ENCODE measurements around the gene LLGL2. TPM values are rescaled to one million over a fixed set of nuclear protein-coding genes. Genes with fewer than 3 reads are reported as not detected.

Gene LLGL2
- total RNA-seq, 2 experiments from 2014 or later = 12.6 to 21.6 TPM

- Histone ChIP-seq H3K27ac (ENCODE audit: low read depth, low read length, poor library complexity, severe bottlenecking) (no peak overlapping the region), H3K4me1 (ENCODE audit: insufficient read depth, low read length, poor library complexity, severe bottlenecking) (peaks cover 27% of the 10 kb centered on the region)
- CTCF ChIA-PET (ENCODE audit: unreplicated experiment) = no interaction called here
Observed at GRCh38 chr17:75513641-75514000, 11.9 kb upstream of the LLGL2 start.

GRCh38 chr17:75514299-75514918 is 11.1 kb upstream of the LLGL2 start:
- POLR2A ChIA-PET = no interaction called here

More at GRCh38 chr17:75513641-75514000, 11.9 kb upstream of the LLGL2 start:
- peaks cover 6% of the 10 kb centered on the region; the same call in 1 of the 2 replicates for H3K36me3 ChIP-seq (ENCODE audit: insufficient read depth, low read length)
- TF ChIP-seq, protein P1, sequence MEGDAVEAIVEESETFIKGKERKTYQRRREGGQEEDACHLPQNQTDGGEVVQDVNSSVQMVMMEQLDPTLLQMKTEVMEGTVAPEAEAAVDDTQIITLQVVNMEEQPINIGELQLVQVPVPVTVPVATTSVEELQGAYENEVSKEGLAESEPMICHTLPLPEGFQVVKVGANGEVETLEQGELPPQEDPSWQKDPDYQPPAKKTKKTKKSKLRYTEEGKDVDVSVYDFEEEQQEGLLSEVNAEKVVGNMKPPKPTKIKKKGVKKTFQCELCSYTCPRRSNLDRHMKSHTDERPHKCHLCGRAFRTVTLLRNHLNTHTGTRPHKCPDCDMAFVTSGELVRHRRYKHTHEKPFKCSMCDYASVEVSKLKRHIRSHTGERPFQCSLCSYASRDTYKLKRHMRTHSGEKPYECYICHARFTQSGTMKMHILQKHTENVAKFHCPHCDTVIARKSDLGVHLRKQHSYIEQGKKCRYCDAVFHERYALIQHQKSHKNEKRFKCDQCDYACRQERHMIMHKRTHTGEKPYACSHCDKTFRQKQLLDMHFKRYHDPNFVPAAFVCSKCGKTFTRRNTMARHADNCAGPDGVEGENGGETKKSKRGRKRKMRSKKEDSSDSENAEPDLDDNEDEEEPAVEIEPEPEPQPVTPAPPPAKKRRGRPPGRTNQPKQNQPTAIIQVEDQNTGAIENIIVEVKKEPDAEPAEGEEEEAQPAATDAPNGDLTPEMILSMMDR (conservative IDR thresholded peaks at IDR 0.05; ENCODE audit: low read length) = no peak
- TF ChIP-seq EZH2phosphoT487 (IDR thresholded peaks at IDR 0.05; ENCODE audit: borderline replicate concordance, low read depth, low read length) = no peak
- H3K4me3 ChIP-seq (ENCODE audit: low read depth, low read length, poor library complexity, severe bottlenecking) = no peak overlapping the region
- BruUV-seq (replicated peaks) = no TSS peak
- H3K4me2 ChIP-seq (ENCODE audit: low read length) = no peak overlapping the region
- peaks cover 6% of the 10 kb centered on the region; the same call in 1 of the 2 replicates for H3K79me2 ChIP-seq (ENCODE audit: insufficient read depth, low read depth, low read length)
- H3K9me2 ChIP-seq (ENCODE audit: insufficient read depth, low read length) = no peaks in the 10 kb centered on the region
- intact Hi-C loops (cut with micrococcal nuclease; ENCODE audit: unreplicated experiment) = no loop called here
- peaks cover 8% of the 10 kb centered on the region; the same call in 1 of the 2 replicates for H4K20me1 ChIP-seq (ENCODE audit: insufficient read depth, low read length)
- no peaks in the 10 kb centered on the region for H3K9me3 ChIP-seq (ENCODE audit: low read length)
- POLR2A ChIA-PET = no interaction called here
- no peak overlapping the region for H2AFZ ChIP-seq (ENCODE audit: low read length)
- no peak for DNase-seq (ENCODE audit: low spot score)

More at GRCh38 chr17:75514299-75514918, 11.1 kb upstream of the LLGL2 start:
- peaks cover 6% of the 10 kb centered on the region; the same call in 1 of the 2 replicates for H3K79me2 ChIP-seq (ENCODE audit: insufficient read depth, low read depth, low read length)
- intact Hi-C loops (cut with micrococcal nuclease; ENCODE audit: unreplicated experiment) = no loop called here
- no peak for DNase-seq (ENCODE audit: low spot score)
- peak overlapping the region; percentile 91 for H3K4me2 ChIP-seq (ENCODE audit: low read length)
- BruUV-seq (replicated peaks) = no TSS peak
- H3K36me3 ChIP-seq (ENCODE audit: insufficient read depth, low read length) = peaks cover 13% of the 10 kb centered on the region; the same call in 1 of the 2 replicates
- H3K4me1 ChIP-seq (ENCODE audit: insufficient read depth, low read length, poor library complexity, severe bottlenecking) = peaks cover 31% of the 10 kb centered on the region
- TF ChIP-seq, protein P1 (conservative IDR thresholded peaks at IDR 0.05; ENCODE audit: low read length) = no peak
- no peak for TF ChIP-seq EZH2phosphoT487 (IDR thresholded peaks at IDR 0.05; ENCODE audit: borderline replicate concordance, low read depth, low read length)
- H3K4me3 ChIP-seq (ENCODE audit: low read depth, low read length, poor library complexity, severe bottlenecking) = no peak overlapping the region
- CTCF ChIA-PET (ENCODE audit: unreplicated experiment) = interaction anchor here (0.6 kb wide), 1 partner anchor 335 kb away, joined by 4 read pairs; no protein-coding TSS in a partner anchor
- no peak overlapping the region for H3K27ac ChIP-seq (ENCODE audit: low read depth, low read length, poor library complexity, severe bottlenecking)
- H3K9me3 ChIP-seq (ENCODE audit: low read length) = no peaks in the 10 kb centered on the region
- peaks cover 8% of the 10 kb centered on the region; the same call in 1 of the 2 replicates for H4K20me1 ChIP-seq (ENCODE audit: insufficient read depth, low read length)
- H3K9me2 ChIP-seq (ENCODE audit: insufficient read depth, low read length) = no peaks in the 10 kb centered on the region
- no peak overlapping the region for H2AFZ ChIP-seq (ENCODE audit: low read length)
